Sigmoid colon (tissue), 4 donors: ENCODE data around the gene DENND5B.

Experiments used
- EP300 ChIP-seq, 4 donors: sonication (generic); formaldehyde crosslinking; IDR thresholded peaks; one replicate each; pipeline ENCODE4 v1.6.1; 2017; ENCODE audit warnings: antibody characterized with exemption in 4 of 4
- POLR2A ChIP-seq, 2 donors: fragments of 450-650 bp; IDR thresholded peaks; one replicate each; pipeline ENCODE4 v1.6.1; 2016; ENCODE audit warnings: antibody characterized with exemption in 2 of 2, mild to moderate bottlenecking in 2 of 2, moderate library complexity in 2 of 2
- TF ChIP-seq, protein P1 (sequence below), 4 experiments: fragments of 450-650 bp in 3 of 4; fragments of 200-600 bp in 1 of 4; IDR thresholded peaks; one replicate each; pipeline ENCODE4 v1.5.1; 2016 to 2019; ENCODE audit warnings: antibody characterized with exemption in 4 of 4, mild to moderate bottlenecking in 3 of 4, moderate library complexity in 2 of 4

DNA sequence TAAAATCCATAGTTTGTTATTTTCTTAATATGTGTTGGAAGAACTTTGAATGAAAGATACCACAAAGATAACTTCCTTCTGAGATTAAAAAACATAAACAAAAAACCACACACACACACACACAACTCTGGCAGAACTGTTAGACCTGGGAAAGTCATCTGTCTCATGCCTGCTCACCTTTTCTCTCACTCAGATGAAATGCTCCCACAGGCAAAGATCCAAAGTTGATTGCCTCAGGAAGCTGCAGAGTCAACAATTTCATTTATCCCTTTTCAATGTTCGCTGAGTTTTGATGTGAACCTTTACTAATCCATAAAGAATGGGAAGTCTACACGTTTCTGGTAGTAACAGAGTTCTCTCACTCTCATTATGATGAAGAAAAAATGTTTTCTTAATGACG, 112.0 kb downstream of the DENND5B start:
- no peak for TF ChIP-seq EP300 (IDR thresholded peaks at IDR 0.05)
- TF ChIP-seq POLR2A (IDR thresholded peaks at IDR 0.05), result no peak
- TF ChIP-seq, protein P1, sequence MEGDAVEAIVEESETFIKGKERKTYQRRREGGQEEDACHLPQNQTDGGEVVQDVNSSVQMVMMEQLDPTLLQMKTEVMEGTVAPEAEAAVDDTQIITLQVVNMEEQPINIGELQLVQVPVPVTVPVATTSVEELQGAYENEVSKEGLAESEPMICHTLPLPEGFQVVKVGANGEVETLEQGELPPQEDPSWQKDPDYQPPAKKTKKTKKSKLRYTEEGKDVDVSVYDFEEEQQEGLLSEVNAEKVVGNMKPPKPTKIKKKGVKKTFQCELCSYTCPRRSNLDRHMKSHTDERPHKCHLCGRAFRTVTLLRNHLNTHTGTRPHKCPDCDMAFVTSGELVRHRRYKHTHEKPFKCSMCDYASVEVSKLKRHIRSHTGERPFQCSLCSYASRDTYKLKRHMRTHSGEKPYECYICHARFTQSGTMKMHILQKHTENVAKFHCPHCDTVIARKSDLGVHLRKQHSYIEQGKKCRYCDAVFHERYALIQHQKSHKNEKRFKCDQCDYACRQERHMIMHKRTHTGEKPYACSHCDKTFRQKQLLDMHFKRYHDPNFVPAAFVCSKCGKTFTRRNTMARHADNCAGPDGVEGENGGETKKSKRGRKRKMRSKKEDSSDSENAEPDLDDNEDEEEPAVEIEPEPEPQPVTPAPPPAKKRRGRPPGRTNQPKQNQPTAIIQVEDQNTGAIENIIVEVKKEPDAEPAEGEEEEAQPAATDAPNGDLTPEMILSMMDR (IDR thresholded peaks at IDR 0.05), result no peak
